GOT3 (cell line): ENCODE measurements around the gene CIAO1.
"Not testable (repeated sequence)": the region's sequence is repeated elsewhere in the genome, so short reads cannot be mapped to it uniquely, and the experiment has no call there.

ENCODE experiments used
- DNase-seq: peaks from one replicate; lab custom pipeline; 2025; ENCODE audit warnings: mixed read lengths; lab: John Stamatoyannopoulos, UW

Gene CIAO1

DNA sequence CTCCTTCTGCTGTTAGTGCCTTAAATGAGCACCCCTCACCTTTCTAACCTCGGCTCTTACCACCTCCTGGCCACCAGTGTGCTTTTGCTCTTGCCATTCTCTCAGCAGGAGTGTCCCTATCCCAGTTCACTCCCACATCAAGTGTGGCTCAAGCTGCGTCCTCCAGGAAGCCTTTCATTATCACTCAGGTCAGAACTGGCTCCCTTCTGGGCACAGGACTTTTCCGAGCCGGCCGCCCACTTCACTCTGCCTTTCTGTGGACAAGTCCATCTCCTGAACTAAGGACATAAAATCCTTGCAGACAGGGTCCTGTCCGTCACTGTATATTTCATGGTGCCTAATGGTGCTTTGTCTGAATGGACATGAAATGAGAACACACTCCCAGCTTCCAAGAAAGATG, 15.8 kb upstream of the CIAO1 start:
- no peak for DNase-seq

DNA sequence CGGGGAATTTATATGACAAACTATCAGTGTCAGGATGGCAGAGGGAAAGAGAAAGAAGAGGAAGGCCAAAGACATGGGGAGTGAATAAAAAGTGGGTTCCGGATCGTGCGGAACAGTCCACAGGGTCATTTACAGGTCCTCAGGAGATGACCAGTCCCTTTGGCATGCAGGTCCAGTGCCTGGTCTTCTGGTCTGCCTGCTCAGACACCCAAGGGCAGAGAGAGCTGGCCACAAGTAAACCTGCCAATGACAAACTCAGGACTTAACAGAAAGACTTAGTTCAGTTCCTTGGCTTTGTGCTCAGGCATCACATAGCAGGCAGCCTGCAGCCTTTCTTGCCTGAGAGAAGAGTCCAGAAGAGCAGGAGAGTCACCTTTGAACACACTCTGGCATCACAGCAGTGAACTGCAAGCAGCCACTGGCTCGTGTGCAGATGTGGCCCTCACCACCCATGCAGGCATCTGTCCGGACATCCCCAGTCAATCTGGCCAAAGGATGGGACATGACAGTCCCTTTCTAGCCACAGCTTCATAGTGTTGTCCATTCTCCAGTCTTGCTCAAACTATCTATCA, 14.2 kb upstream of the CIAO1 start:
- peak; percentile 74 for DNase-seq

DNA sequence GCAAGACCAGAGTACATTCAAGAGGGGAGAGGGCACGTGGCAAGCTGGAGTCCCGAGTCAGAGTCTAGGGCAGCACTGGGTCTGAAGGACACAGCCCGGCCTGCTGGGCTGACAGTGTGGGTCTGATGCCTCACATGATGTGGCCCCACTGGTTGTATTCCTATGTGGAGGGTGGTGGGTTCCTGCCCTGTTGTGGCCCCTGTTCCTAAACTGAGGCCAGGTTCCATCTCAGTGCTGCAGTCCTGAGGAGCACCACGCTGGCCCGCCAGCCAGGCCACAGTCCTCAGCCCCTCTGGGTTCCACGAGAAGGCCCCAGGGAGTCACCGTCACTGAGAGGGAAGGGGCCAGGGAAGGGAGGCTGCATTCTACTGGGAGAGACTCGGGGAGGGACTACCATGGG, 13.5 kb upstream of the CIAO1 start:
- DNase-seq = no peak

DNA sequence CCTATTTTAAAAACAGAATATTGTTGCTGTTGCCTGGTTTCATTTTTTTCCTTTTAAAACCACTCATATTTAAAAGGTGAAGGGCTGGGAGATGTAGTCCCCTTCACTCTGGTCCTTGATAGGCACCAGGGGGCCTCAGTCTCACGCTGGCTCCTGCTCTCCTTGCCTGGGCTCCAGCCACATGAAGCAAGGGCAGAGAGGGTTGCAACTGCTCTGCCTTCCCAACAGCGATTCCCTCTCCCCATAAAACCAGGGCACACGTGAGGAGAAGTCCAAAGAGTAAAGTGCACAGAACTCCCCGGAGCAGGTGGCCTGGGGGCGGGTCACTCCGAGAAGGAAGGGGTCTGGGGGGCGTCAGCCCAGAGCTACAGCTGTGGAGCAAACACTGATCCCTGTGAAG, 13.0 kb upstream of the CIAO1 start:
- no peak for DNase-seq

DNA sequence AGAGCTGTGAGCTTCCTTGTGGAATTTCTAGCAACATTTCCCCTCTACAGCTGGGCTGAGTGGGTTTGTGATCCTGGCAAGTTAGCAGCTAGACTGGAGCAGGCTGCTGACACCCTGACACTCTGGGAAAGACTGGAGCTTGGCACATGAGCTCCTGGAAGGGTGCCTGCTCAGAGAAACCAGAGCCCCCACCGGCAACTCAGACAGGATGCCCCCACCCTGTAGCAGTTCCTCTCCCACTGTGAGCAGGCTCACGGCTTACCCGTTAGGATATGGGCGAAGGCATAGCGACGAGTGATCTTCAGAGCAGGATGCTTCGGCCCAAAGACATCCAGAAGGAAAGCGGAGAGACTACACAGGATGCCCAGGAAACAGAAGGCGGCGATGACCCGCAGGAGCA, 11.5 kb upstream of the CIAO1 start:
- DNase-seq = no peak

DNA sequence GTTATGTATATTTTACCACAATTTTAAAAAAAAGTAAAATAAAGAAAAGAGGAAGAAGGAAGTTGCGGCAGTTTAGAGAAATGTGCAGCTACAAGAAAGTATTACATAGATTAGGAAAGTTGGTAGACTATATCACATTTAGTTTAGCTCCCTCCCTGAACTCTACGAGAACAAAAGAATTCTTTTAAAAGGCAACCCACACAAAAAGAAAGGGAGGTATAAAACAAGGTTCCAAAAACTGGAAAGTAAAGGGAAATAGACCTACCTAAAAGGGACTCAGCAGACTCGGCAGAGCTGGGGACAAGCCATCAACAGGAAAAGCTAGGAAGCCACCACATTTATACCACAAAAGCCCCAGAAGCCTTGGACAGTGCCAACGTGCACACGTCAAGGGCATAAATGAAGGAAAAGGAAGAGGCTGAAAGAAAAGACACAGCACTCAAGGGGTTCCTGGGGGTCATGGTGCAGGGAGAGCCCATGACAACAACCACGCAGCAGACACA, 9.4 kb upstream of the CIAO1 start:
- no peak for DNase-seq

DNA sequence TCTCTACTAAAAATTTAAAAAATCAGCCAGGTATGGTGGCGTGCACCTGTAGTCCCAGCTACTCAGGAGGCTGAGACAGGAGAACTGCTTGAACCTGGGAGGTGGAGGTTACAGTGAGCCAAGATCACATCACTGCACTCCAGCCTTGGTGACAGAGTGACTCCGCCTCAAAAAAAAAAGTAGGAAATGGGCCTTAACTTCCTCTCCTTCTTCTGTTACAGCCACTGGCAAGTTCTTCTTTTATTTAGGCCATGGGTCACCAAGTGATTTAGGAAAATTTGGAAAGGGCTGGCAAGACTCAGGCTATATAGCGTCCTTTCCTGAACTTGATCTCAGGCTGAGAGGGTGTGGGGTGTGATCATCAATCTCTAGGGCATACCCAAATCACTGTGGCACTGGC, 8.3 kb upstream of the CIAO1 start:
- DNase-seq = not testable (repeated sequence)

DNA sequence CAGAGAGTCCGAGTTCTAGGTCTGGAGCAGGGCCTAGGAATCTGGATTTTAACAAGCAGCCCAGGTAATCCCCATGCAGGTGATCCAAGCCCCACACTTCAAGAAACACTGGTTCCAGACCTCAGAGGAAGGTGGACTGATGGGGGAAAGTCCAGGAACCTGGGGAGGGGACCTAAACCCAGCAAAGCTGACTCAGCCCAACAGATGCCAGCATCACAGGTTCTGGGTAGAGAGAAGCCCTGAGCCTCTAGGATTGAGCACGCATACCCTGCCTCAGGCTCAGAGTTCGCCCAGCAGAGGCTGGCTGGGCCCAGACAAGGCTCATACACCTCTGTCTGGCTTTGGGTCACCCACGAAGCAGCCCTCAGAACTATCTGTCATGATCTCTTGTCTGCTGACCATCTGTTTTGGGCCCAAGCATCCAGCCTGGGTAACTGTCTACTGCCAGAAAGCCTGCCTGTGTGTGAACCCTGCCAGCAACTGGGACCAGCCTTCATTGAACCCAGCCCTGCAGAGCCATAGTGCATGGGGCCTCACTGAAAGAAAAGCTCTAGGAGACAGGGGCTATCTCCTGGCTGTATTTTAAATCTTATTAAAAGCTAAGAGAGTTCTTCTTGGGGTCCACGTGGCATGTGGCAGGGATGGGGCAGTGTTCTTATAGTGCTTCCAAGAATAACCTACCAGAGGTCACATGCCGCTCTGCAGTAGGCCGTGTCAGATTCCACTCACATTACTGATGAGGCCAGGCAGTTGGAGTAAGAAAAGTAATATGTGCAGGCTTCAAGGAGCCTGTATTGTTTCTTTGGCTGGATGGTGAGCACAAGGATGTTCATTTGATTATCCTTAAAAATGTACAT, 7.6 kb upstream of the CIAO1 start:
- no peak for DNase-seq

DNA sequence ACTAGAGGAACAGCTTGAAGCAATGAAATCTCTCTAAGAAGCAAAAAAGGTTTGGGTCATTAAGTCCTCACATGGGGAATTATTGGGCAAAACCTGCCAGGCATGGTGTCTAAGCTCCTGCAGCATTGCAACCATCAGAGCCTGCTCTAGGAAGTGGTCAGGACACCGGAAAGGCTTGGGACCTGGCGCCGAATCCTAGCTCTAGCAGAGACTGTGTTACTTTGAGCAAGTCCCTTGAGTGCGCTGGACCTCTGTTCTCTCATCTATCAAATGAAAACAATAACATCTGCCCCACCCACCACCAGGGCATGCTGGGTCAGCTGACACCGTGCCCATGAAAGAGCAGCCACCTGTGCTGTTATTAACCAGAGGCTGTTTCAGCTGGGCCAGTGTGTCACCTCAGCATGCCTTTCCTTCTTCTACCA, 6.5 kb upstream of the CIAO1 start:
- DNase-seq = no peak

DNA sequence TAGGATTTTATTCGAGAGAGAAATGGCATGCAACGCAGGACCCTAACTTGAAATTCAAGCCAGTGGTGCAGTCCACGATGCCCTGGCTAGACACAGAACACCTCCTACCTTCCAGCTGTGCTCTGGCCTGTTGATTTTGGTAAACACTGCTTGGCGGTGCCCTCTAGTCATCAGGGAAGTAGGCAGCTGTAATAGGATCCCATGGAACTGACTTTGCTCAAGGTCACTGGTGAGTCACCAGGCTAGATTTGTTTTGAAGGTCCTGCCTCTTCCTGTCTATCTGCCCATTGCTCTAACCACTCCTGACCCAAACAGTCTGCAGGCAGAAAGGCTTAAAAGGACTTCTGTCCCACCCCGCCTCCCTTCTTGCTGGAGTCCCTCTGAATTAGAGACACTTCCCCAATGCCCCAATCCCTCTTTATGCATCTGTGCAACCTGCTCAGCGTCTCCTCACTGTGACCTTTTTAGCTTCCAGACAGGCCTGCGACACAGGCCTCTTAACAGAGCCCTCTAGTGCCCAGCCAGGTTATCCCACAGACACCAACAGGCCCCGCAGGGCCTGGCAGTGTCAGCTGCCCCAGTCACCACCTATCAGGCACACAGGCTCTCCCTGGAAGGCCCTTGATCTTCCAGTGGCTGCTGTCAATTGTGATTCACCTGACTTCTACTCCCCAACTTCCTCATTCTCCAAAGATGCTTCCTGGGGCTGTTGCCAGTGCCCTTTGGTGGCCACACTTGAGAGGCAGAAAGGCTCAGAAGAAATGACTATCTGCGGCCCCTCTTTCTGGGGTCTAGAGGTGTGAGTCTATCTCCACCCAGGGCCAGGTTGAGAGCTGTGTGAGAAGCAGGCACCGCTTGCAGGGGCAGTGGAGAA, 5.4 kb upstream of the CIAO1 start:
- DNase-seq = no peak

DNA sequence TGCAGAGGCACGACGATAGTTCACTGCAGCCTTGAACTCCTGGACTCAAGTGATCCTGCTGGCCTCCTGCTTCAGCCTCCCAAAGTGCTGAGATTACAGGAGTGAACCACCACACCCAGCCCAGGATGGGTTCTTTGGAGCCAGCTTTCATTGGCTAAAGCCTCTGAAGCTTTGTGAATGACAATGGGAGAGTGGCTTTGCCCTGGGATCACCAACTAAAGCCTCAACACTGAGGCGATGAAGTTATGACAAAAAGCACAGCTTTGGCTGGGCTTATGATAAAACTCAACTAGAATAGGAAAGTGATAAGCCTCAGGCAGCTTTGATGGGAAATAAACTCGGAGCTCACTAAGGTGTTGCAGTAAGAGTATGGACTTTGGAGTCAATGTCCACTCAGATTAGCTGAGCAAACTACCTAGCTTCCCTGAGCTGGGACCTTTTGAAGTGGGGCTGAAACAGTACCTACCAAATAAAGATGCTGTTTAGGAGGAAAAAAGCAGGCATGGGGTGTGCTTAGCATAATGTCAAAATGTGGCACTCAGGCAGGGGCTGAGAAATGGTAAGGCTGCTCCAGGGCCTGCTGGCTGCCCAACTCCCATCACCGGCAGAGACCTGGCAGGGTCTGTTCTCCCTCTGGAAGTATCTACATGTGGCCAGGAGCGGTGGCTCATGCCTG, 4.6 kb upstream of the CIAO1 start:
- no peak for DNase-seq

DNA sequence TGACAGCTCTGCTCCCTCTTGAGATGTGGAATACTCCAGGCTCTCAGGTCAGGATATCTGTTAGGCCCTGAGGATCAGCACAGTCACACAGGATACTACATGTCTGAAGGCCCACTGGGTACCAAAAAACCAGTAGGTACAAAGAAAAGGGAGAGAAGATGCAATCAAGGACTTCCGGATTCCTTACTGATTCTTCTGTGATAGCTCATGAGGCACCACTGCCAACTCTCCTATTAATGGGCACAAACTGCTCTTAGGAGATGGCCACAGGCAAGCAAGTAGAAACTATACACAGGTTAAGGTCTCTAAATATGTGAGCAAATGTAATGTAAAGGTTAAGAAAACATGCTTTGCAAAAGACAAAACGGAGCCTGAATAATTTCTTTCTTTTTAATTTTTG, 3.7 kb upstream of the CIAO1 start:
- no peak for DNase-seq

DNA sequence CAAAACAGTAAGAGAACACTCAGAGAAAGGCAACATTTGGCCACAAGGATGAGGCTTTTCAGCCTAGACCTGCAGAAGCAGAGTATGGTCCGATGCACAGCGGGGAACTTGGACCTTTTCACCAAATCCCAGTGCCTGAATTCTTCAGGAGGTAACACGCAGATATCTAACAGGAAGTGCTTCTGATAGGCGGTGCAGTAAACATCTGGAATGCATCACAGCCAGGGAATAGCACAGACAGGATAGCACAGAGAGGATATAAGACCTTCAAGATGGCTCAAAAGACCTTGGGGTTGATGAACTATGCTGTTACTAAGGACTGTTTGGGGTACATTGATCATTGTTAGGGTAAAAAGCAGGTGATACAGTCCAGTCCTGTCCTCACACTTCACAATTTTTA, 1.9 kb upstream of the CIAO1 start:
- DNase-seq = no peak

DNA sequence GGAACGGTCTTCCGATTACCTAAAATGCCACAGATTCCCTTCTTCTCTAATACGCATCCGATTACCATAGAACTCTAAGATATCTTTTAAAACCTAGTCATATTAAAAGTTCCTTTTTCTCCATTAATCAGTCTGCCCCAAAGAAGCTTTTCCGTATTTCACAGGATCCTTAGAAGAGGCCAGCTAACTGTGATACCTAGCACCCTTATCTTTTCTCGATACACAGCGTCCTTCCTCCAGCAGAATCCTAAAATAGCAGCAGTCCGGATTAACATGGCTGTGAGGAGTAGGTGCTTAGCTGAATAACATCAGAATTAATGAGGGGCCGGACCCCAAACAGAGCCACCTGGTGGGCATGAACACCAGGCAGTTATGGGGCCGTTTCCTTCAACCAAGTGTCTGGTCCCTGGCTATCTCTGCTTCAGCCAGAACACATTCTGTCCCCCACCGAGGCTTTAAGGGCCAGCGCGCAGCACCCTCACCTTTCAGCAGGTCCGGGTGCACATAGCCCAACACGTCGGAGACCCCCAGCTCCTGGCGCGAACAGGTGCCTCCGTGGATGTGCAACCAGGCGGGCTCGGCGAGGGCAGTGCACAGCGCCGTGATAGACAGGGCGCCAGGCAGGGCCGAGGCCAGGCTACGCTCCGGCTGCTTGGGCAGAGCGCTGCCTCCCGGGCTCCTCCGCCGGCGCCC, 1.2 kb upstream of the CIAO1 start:
- DNase-seq = no peak

DNA sequence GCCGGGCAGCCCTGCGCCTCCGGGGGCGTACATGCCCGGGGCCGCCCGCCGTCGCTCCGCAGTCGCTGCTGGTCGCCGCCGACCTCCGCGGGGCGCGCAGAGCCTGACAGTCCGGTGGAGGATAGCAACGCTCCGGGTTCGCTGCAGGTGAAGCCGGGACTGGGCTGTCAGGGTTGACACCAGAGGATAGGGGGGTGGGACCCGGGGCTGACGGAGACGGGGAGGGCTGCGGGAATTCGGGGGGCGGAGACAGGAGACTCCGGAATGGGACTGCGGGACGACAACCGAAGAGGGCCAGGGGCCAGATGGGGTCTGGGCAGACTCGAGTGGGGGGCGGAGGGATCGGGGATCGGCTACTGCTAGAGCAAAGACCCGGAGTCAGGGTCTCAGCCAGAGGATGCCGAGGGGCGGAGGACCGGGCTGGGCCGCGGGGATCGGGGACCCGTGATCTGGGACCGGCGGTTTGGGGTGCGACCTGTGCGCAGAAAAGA, 631 bp upstream of the CIAO1 start:
- no peak for DNase-seq

DNA sequence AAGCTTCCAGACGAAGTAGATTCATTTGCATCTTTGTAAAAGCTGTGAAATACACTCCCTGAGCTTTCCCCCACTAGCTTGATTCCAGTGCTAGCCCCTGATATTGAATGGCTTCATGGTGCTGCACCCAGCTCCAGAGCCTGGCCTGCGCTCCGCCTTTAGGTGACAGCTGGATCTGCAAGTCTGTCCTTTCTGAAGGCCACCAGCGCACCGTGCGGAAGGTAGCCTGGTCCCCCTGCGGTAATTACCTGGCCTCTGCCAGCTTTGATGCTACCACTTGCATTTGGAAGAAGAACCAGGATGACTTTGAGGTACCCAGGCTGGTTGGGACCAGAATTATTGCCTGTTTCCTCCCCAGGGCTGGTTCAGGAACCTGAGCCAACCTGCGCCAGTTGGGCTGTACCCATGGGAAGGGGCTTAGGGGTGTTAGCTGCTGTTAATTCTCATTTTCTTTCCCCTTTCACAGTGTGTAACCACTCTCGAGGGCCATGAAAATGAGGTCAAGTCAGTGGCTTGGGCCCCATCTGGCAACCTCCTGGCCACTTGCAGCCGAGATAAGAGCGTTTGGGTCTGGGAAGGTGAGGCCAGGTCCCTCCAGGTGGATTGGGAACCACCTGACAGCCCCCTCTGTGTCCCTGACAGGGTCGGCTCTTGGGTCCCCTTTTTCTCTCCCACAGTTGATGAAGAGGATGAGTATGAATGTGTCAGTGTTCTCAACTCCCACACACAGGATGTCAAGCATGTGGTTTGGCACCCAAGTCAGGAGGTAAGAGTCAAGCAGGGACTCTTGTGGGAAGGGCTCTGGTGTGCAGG, 1.3 kb downstream of the CIAO1 start:
- no peak for DNase-seq

DNA sequence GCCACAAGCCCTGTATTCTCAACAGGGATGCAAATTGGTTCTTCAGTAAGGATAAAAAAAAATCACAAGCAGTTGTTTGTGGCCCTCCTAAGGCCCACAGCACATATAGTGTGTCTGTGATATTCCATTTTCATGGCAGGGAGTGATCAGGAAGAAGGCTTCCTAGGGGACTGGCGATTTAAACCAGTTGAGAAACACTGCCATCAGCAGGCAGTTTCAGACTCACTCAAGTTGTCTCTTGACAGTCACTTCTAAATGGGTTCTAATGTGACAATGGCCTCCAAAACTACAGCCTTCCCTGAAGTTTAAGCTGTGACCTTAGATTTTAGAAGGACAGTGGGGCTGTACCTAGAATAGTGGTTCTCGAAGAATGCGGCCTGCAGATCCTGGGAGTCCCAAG, 6.0 kb downstream of the CIAO1 start:
- no peak for DNase-seq

DNA sequence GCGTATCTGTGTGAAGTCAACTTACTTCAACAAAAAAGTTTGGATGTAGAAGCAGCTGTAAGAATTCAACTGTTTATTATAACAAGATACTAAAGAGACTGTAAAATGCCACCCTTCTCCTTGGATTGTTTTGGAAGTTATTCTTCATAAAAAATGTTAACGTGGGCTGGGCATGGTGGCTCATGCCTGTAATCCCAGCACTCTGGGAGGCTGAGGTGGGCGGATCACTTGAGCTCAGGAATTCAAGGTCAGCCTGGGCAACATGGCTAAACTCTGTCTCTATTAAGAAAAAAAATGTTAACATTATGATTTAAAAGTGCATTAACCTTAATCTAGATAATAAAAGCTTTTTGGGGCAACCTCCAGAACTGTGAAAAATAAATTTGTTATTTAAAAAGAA, 7.7 kb downstream of the CIAO1 start:
- no peak for DNase-seq

DNA sequence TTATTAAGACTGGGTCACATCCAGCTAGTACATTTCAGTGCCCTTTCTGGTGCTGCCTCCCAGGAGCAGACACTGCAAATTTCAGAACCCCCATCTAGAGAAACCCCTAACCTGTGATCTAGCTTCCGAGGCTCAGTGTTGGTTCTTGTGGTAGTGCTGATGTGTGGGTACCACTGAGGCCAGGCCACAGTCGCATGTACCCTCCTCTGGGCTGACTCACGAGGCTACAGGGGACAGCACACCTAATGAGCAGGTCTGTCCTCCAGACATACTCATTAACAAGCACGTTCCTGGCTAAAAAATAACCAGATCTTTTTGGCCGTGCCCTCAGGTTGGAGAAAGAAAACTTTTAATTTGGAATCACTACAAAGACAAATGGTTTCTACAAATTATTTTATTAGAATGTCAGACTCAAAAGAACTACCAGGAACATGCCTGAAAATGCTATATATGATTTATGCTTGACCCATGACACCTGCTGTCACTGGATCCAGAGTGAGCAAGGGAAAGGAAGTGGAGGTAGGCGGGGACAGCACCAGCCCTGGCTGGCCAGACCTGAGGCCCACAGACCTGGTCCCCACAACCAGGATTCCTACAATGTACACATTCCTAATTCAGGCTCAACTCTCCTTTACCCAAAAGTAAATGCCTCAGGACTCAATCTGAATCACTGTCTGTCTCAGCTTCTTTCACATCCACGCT, 8.5 kb downstream of the CIAO1 start:
- DNase-seq = no peak
